NCI-H1694 treated with DMSO at 0.1 percent for 48 hours (cell line): ENCODE data around the gene LSM8.
"Not testable (repeated sequence)": the region's sequence is repeated elsewhere in the genome, so short reads cannot be mapped to it uniquely, and the experiment has no call there.

Experiments used
- DNase-seq: peaks from one replicate; lab custom pipeline; 2025; lab: John Stamatoyannopoulos, UW

Gene LSM8

GRCh38 chr7:118183786-118184564, at the start of gene LSM8:
Gene LSM8 (plus strand): TSS chr7:118184164. CDS start chr7:118184224, 60 bp downstream.
- peak; percentile 97 for DNase-seq

- not testable (repeated sequence) for DNase-seq
Measured at GRCh38 chr7:118134420-118134819, 49.5 kb upstream of the LSM8 start.

GRCh38 chr7:118140468-118140867, 43.5 kb upstream of the LSM8 start:
- DNase-seq, result no peak

- DNase-seq, result no peak
Measured at GRCh38 chr7:118142012-118142411, 42.0 kb upstream of the LSM8 start.

GRCh38 chr7:118148930-118149329, 35.0 kb upstream of the LSM8 start:
- DNase-seq, result no peak

- DNase-seq, result no peak
Measured at GRCh38 chr7:118149394-118149793, 34.6 kb upstream of the LSM8 start.

GRCh38 chr7:118151671-118152070, 32.3 kb upstream of the LSM8 start:
- DNase-seq, result no peak

GRCh38 chr7:118152149-118152548, 31.8 kb upstream of the LSM8 start:
- no peak for DNase-seq

GRCh38 chr7:118152654-118153053, 31.3 kb upstream of the LSM8 start:
- DNase-seq, result no peak

- DNase-seq, result peak; percentile 66
Measured at GRCh38 chr7:118153551-118154177, 30.3 kb upstream of the LSM8 start.

- no peak for DNase-seq
Measured at GRCh38 chr7:118158766-118159165, 25.2 kb upstream of the LSM8 start.

- DNase-seq, result no peak
Measured at GRCh38 chr7:118169146-118169545, 14.8 kb upstream of the LSM8 start.

- DNase-seq, result no peak
Measured at GRCh38 chr7:118175740-118176139, 8.2 kb upstream of the LSM8 start.

GRCh38 chr7:118179191-118179590, 4.8 kb upstream of the LSM8 start:
- DNase-seq, result no peak

GRCh38 chr7:118182593-118183427, 1.2 kb upstream of the LSM8 start:
- no peak for DNase-seq

GRCh38 chr7:118183428-118183785, 557 bp upstream of the LSM8 start:
- DNase-seq, result peak; percentile 48

GRCh38 chr7:118184565-118184940, 589 bp downstream of the LSM8 start:
- DNase-seq, result no peak

- no peak for DNase-seq
Measured at GRCh38 chr7:118185163-118185860, 1.3 kb downstream of the LSM8 start.

GRCh38 chr7:118186501-118186900, 2.5 kb downstream of the LSM8 start:
- no peak for DNase-seq

GRCh38 chr7:118194571-118194970, 10.6 kb downstream of the LSM8 start:
- no peak for DNase-seq

GRCh38 chr7:118195837-118196474, 12.0 kb downstream of the LSM8 start:
- DNase-seq, result peak; percentile 70

- no peak for DNase-seq
Measured at GRCh38 chr7:118202061-118202460, 18.1 kb downstream of the LSM8 start.
